SJCRH30 (cell line): ENCODE data around the gene PADI4. TPM values are rescaled to one million over a fixed set of nuclear protein-coding genes. Genes with fewer than 3 reads are reported as not detected.

Source experiments
- DNase-seq, 2 experiments: peaks; one replicate each; pipeline ENCODE4 v3.0.0-alpha.2; 2015 to 2020
- H3K27ac ChIP-seq: fragments of 250-450 bp; sonication (Bioruptor Pico); 2 replicates; pipeline ENCODE4 v1.5.1; 2020; ENCODE audit warnings: mild to moderate bottlenecking, moderate library complexity
- H3K27me3 ChIP-seq: fragments of 250-450 bp; sonication (Bioruptor Pico); 2 replicates; pipeline ENCODE4 v1.5.1; 2020; ENCODE audit warnings: mild to moderate bottlenecking, moderate library complexity
- H3K36me3 ChIP-seq: fragments of 250-450 bp; sonication (Bioruptor Pico); 2 replicates; pipeline ENCODE4 v1.5.1; 2020; ENCODE audit warnings: mild to moderate bottlenecking, moderate library complexity
- H3K4me1 ChIP-seq: fragments of 250-450 bp; sonication (Bioruptor Pico); 2 replicates; pipeline ENCODE4 v1.5.1; 2020; ENCODE audit warnings: mild to moderate bottlenecking, moderate library complexity
- H3K4me3 ChIP-seq: fragments of 250-450 bp; sonication (Bioruptor Pico); 2 replicates; pipeline ENCODE4 v1.5.1; 2020; ENCODE audit warnings: mild to moderate bottlenecking, moderate library complexity
- H3K9me3 ChIP-seq: fragments of 250-450 bp; sonication (Bioruptor Pico); replicated peaks from 2 replicates; pipeline ENCODE4 v1.5.1; 2020; ENCODE audit warnings: mild to moderate bottlenecking, moderate library complexity
- total RNA-seq: library from RNA; depleted of rRNA; stranded (reverse); fragments of >200 nt; shearing (Covaris generic); gene quantifications from 2 replicates; pipeline ENCODE4 v1.2.3, GENCODE V29; 2014; rRNA removed

The PADI4 gene
- total RNA-seq: not detected in 2 replicates

GRCh38 chr1:17307946-17308345, at the start of gene PADI4:
Gene PADI4, plus strand, starts transcription at chr1:17308197. Its CDS starts 26 bp downstream, at chr1:17308223.
- H3K9me3 ChIP-seq: no peaks in the 10 kb centered on the region
- H3K36me3 ChIP-seq: no peaks in the 10 kb centered on the region
- H3K4me3 ChIP-seq: no peak within 1 kb of the TSS
- H3K27me3 ChIP-seq: peaks cover 15% of the 10 kb centered on the region
- H3K4me1 ChIP-seq: 0 out of 2 replicates have a peak, but pooled peaks cover 4% of the 10 kb centered on the region
- DNase-seq: no peak
- H3K27ac ChIP-seq: no peak within 1 kb of the TSS

GRCh38 chr1:17258758-17259130, 49.3 kb upstream of the PADI4 start:
- Histone ChIP-seq H3K27me3 (no peaks in the 10 kb centered on the region), H3K36me3 (no peaks in the 10 kb centered on the region), H3K9me3 (no peaks in the 10 kb centered on the region; the same call in 1 of the 2 replicates), H3K4me3 (peak overlapping the region; percentile 20), H3K27ac (peak overlapping the region; percentile 80), H3K4me1 (peaks cover 32% of the 10 kb centered on the region)
- DNase-seq: peak; percentile 66 to 76

- H3K4me1 ChIP-seq: peaks cover 32% of the 10 kb centered on the region
- peak overlapping the region; percentile 80 for H3K27ac ChIP-seq
- H3K9me3 ChIP-seq: no peaks in the 10 kb centered on the region; the same call in 1 of the 2 replicates
- peak; percentile 96 for DNase-seq
- peak overlapping the region; percentile 20 for H3K4me3 ChIP-seq
- H3K36me3 ChIP-seq: no peaks in the 10 kb centered on the region
- H3K27me3 ChIP-seq: no peaks in the 10 kb centered on the region
Measured at GRCh38 chr1:17259233-17259873, 48.6 kb upstream of the PADI4 start.

GRCh38 chr1:17260264-17260663, 47.7 kb upstream of the PADI4 start:
- H3K36me3 ChIP-seq: no peaks in the 10 kb centered on the region
- no peaks in the 10 kb centered on the region; the same call in 1 of the 2 replicates for H3K9me3 ChIP-seq
- peaks cover 32% of the 10 kb centered on the region for H3K4me1 ChIP-seq
- peak overlapping the region; percentile 80 for H3K27ac ChIP-seq
- H3K27me3 ChIP-seq: no peaks in the 10 kb centered on the region
- peak overlapping the region; percentile 20; the same call in 1 of the 2 replicates for H3K4me3 ChIP-seq
- no peak for DNase-seq

- Histone ChIP-seq H3K4me1 (peaks cover 32% of the 10 kb centered on the region), H3K9me3 (no peaks in the 10 kb centered on the region; the same call in 1 of the 2 replicates), H3K36me3 (no peaks in the 10 kb centered on the region), H3K27me3 (no peaks in the 10 kb centered on the region), H3K27ac (no peak overlapping the region; the same call in 1 of the 2 replicates), H3K4me3 (no peak overlapping the region)
- DNase-seq: no peak
Measured at GRCh38 chr1:17260738-17261137, 47.3 kb upstream of the PADI4 start.

- H3K4me3 ChIP-seq: no peak overlapping the region
- no peak for DNase-seq
- peaks cover 12% of the 10 kb centered on the region for H3K4me1 ChIP-seq
Measured at GRCh38 chr1:17263936-17264335, 44.1 kb upstream of the PADI4 start.

GRCh38 chr1:17264470-17264869, 43.5 kb upstream of the PADI4 start:
- H3K27me3 ChIP-seq: no peaks in the 10 kb centered on the region

More at GRCh38 chr1:17263936-17264335, 44.1 kb upstream of the PADI4 start:
- Histone ChIP-seq H3K36me3 (no peaks in the 10 kb centered on the region), H3K27ac (no peak overlapping the region), H3K27me3 (no peaks in the 10 kb centered on the region), H3K9me3 (no peaks in the 10 kb centered on the region; the same call in 1 of the 2 replicates)

GRCh38 chr1:17265162-17265561, 42.8 kb upstream of the PADI4 start:
- Histone ChIP-seq H3K27me3 (no peaks in the 10 kb centered on the region), H3K9me3 (no peaks in the 10 kb centered on the region; the same call in 1 of the 2 replicates), H3K4me3 (no peak overlapping the region), H3K4me1 (peaks cover 3% of the 10 kb centered on the region), H3K27ac (no peak overlapping the region), H3K36me3 (no peaks in the 10 kb centered on the region)
- no peak for DNase-seq

More at GRCh38 chr1:17264470-17264869, 43.5 kb upstream of the PADI4 start:
- H3K4me3 ChIP-seq: no peak overlapping the region
- no peak for DNase-seq
- H3K36me3 ChIP-seq: no peaks in the 10 kb centered on the region
- H3K4me1 ChIP-seq: peaks cover 10% of the 10 kb centered on the region
- H3K27ac ChIP-seq: no peak overlapping the region
- H3K9me3 ChIP-seq: no peaks in the 10 kb centered on the region; the same call in 1 of the 2 replicates

- no peak for DNase-seq
- Histone ChIP-seq H3K4me1 (no peaks in the 10 kb centered on the region), H3K27me3 (no peaks in the 10 kb centered on the region), H3K9me3 (no peaks in the 10 kb centered on the region; the same call in 1 of the 2 replicates), H3K4me3 (no peak overlapping the region), H3K36me3 (no peaks in the 10 kb centered on the region), H3K27ac (no peak overlapping the region)
Measured at GRCh38 chr1:17265950-17266349, 42.0 kb upstream of the PADI4 start.

GRCh38 chr1:17270891-17271765, 36.9 kb upstream of the PADI4 start:
- Histone ChIP-seq H3K4me1 (peaks cover 13% of the 10 kb centered on the region), H3K27ac (no peak overlapping the region), H3K27me3 (no peaks in the 10 kb centered on the region), H3K4me3 (no peak overlapping the region), H3K9me3 (no peaks in the 10 kb centered on the region), H3K36me3 (no peaks in the 10 kb centered on the region)
- no peak for DNase-seq

- peaks cover 13% of the 10 kb centered on the region for H3K4me1 ChIP-seq
- H3K4me3 ChIP-seq: no peak overlapping the region
- H3K27ac ChIP-seq: no peak overlapping the region
- no peak for DNase-seq
- H3K27me3 ChIP-seq: no peaks in the 10 kb centered on the region
- no peaks in the 10 kb centered on the region for H3K36me3 ChIP-seq
- H3K9me3 ChIP-seq: no peaks in the 10 kb centered on the region
Measured at GRCh38 chr1:17272066-17272465, 35.9 kb upstream of the PADI4 start.

GRCh38 chr1:17272646-17273045, 35.4 kb upstream of the PADI4 start:
- Histone ChIP-seq H3K4me3 (no peak overlapping the region), H3K27me3 (no peaks in the 10 kb centered on the region), H3K9me3 (no peaks in the 10 kb centered on the region), H3K4me1 (peaks cover 13% of the 10 kb centered on the region), H3K27ac (no peak overlapping the region), H3K36me3 (no peaks in the 10 kb centered on the region)
- DNase-seq: no peak

GRCh38 chr1:17273096-17273495, 34.9 kb upstream of the PADI4 start:
- peak; percentile 48 to 58 for DNase-seq
- no peaks in the 10 kb centered on the region for H3K9me3 ChIP-seq
- no peak overlapping the region for H3K4me3 ChIP-seq
- no peaks in the 10 kb centered on the region for H3K27me3 ChIP-seq
- H3K4me1 ChIP-seq: peaks cover 13% of the 10 kb centered on the region
- H3K27ac ChIP-seq: no peak overlapping the region
- no peaks in the 10 kb centered on the region for H3K36me3 ChIP-seq

- Histone ChIP-seq H3K4me1 (peaks cover 13% of the 10 kb centered on the region), H3K9me3 (no peaks in the 10 kb centered on the region), H3K27ac (no peak overlapping the region), H3K27me3 (no peaks in the 10 kb centered on the region), H3K4me3 (no peak overlapping the region), H3K36me3 (no peaks in the 10 kb centered on the region)
- DNase-seq: peak; percentile 79 to 88
Measured at GRCh38 chr1:17274186-17275170, 33.5 kb upstream of the PADI4 start.
